ENCODE results near the gene CCNYL1.
"Not testable (repeated sequence)": the region's sequence is repeated elsewhere in the genome, so short reads cannot be mapped to it uniquely, and the experiment has no call there.

The CCNYL1 gene

DNA sequence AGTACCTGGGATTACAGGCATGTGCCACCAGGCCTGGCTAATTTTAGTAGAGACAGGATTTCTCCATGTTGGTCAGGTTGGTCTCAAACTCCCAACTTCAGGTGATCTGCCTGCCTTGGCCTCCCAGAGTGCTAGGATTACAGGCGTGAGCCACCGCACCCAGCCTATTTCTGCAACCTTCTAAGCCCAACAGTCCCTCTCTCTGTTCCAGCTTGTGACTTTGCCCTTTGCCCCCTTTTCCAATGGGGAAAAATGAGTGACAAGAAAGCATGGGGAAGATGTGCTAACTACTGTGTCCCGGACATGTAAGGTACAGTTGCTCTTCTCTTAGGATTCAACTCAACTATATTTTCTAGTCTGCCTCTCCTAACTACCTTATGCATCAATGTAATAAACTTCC is 50.0 kb downstream of the CCNYL1 start:
- not testable (repeated sequence) for H2BK120ac ChIP-seq (ENCODE audit: insufficient read depth, low read length, poor library complexity); H3K4ac ChIP-seq (ENCODE audit: low read depth, low read length); H3K36me3 ChIP-seq (ENCODE audit: control insufficient read depth in 1 of 2, insufficient read depth in 2 of 2, low read length in 2 of 2); H4K12ac ChIP-seq (ENCODE audit: low read depth, low read length); H3K4me1 ChIP-seq (ENCODE audit: control insufficient read depth in 1 of 2, insufficient read depth in 2 of 2, low read length in 2 of 2); H4K8ac ChIP-seq (ENCODE audit: low read depth, low read length); H2AFZ ChIP-seq (ENCODE audit: insufficient read depth, low read length, poor library complexity); H3K27ac ChIP-seq (ENCODE audit: low read depth, low read length); H3K9ac ChIP-seq (ENCODE audit: low read length); H2AK5ac ChIP-seq (ENCODE audit: low read length); H3K18ac ChIP-seq (ENCODE audit: low read length); H3K4me2 ChIP-seq (ENCODE audit: low read length); H3K79me2 ChIP-seq (ENCODE audit: control insufficient read depth, insufficient read depth, low read length, poor library complexity); H3K79me1 ChIP-seq (ENCODE audit: low read length); H3K27me3 ChIP-seq (ENCODE audit: insufficient read depth, low read length); H2BK5ac ChIP-seq (ENCODE audit: low read depth, low read length, poor library complexity); H3K4me3 ChIP-seq (ENCODE audit: low read depth, low read length); H2BK12ac ChIP-seq (ENCODE audit: low read length); DNase-seq; H4K91ac ChIP-seq (ENCODE audit: low read depth, low read length); H3K14ac ChIP-seq (ENCODE audit: low read length); H3K9me3 ChIP-seq (ENCODE audit: insufficient read depth, low read depth, low read length); H3K23ac ChIP-seq (ENCODE audit: low read length)
- WGBS (ENCODE audit: extremely low coverage, insufficient coverage, insufficient read length) = no CpG with 5 or more reads among the region's 3 CpGs

DNA sequence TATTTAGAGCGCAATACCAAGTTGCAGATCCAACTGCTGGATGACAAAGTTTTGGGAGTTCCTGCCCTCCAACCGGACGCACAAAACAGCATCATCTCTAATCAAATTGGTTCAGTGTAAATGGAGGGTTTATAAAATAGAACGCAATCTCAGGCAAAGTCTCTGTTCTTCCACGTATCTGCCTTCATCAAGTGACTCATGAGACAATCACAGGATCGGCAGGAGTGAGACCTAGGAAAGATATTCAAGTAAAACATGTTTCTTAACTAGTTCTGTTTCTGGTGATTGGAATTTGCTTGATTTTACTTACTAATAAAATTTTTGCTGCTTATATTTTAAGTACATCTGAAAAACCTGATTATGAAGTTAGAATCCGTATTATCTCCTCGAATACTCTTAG is 50.7 kb downstream of the CCNYL1 start:
- H3K18ac ChIP-seq (ENCODE audit: low read length) = no peak overlapping the region
- H2BK12ac ChIP-seq (ENCODE audit: low read length) = no peak overlapping the region
- DNase-seq = peak; percentile 22 to 69
- peaks cover 0 to 8% of the 10 kb centered on the region in 2 experiments for H3K36me3 ChIP-seq (ENCODE audit: control insufficient read depth in 1 of 2, insufficient read depth in 2 of 2, low read length in 2 of 2)
- WGBS (ENCODE audit: extremely low coverage, insufficient coverage, insufficient read length) = no CpG with 5 or more reads among the region's 8 CpGs
- no peak overlapping the region for H4K8ac ChIP-seq (ENCODE audit: low read depth, low read length)
- peaks cover 1% of the 10 kb centered on the region for H3K9me3 ChIP-seq (ENCODE audit: insufficient read depth, low read depth, low read length)
- H3K4ac ChIP-seq (ENCODE audit: low read depth, low read length) = no peak overlapping the region
- H3K27ac ChIP-seq (ENCODE audit: low read depth, low read length) = no peak overlapping the region
- no peak overlapping the region for H2AK5ac ChIP-seq (ENCODE audit: low read length)
- H3K4me2 ChIP-seq (ENCODE audit: low read length) = no peak overlapping the region
- H3K23ac ChIP-seq (ENCODE audit: low read length) = no peak overlapping the region
- H3K27me3 ChIP-seq (ENCODE audit: insufficient read depth, low read length) = no peaks in the 10 kb centered on the region
- H3K9ac ChIP-seq (ENCODE audit: low read length) = no peak overlapping the region
- H2AFZ ChIP-seq (ENCODE audit: insufficient read depth, low read length, poor library complexity) = no peak overlapping the region
- H3K4me1 ChIP-seq (ENCODE audit: control insufficient read depth in 1 of 2, insufficient read depth in 2 of 2, low read length in 2 of 2) = peaks cover 5 to 9% of the 10 kb centered on the region in 2 experiments
- H4K12ac ChIP-seq (ENCODE audit: low read depth, low read length) = no peak overlapping the region
- H2BK120ac ChIP-seq (ENCODE audit: insufficient read depth, low read length, poor library complexity) = no peak overlapping the region
- H2BK5ac ChIP-seq (ENCODE audit: low read depth, low read length, poor library complexity) = no peak overlapping the region
- no peak overlapping the region for H3K4me3 ChIP-seq (ENCODE audit: low read depth, low read length)
- peaks cover 5% of the 10 kb centered on the region for H3K79me2 ChIP-seq (ENCODE audit: control insufficient read depth, insufficient read depth, low read length, poor library complexity)
- H4K91ac ChIP-seq (ENCODE audit: low read depth, low read length) = no peak overlapping the region
- H3K79me1 ChIP-seq (ENCODE audit: low read length) = no peaks in the 10 kb centered on the region
- no peak overlapping the region for H3K14ac ChIP-seq (ENCODE audit: low read length)

DNA sequence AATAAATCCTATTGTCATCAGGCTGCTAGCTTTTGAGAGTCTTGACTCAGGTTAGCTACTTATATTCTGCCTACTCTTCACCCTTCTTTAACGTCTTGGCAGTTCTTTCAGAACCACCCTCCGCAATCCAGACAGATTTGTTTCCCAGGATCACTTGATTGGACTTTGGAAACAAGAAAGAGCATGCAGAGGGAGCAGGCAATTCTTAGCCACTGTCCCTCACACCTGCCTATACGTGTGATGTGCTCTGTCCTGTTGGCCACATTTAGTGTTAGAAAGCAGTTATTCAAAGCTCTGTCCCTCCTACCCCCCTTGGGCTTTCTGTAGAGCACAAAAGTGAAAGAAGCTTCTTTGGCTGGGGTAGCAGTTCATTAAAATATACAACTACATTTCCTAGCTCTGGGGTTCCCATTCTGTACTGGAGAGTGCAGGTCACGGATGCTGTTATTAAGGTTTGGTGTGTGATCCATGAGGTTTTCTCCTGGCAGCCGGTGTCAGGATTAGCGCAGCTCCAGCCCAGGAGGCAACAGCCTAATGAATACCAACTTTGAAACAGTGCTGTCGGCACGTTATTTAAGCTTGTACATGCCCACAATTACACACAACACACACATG is 52.0 kb downstream of the CCNYL1 start:
- no peak for DNase-seq
- Histone ChIP-seq H3K27me3 (ENCODE audit: insufficient read depth, low read length) (no peaks in the 10 kb centered on the region), H2AK5ac (ENCODE audit: low read length) (no peak overlapping the region), H4K91ac (ENCODE audit: low read depth, low read length) (no peak overlapping the region), H3K4me1 (ENCODE audit: control insufficient read depth in 1 of 2, insufficient read depth in 2 of 2, low read length in 2 of 2) (peaks cover 15 to 21% of the 10 kb centered on the region in 2 experiments), H3K18ac (ENCODE audit: low read length) (no peak overlapping the region), H3K9me3 (ENCODE audit: insufficient read depth, low read depth, low read length) (peaks cover 6% of the 10 kb centered on the region), H3K79me2 (ENCODE audit: control insufficient read depth, insufficient read depth, low read length, poor library complexity) (peaks cover 9% of the 10 kb centered on the region), H3K36me3 (ENCODE audit: control insufficient read depth in 1 of 2, insufficient read depth in 2 of 2, low read length in 2 of 2) (peaks cover 0 to 14% of the 10 kb centered on the region in 2 experiments), H3K4ac (ENCODE audit: low read depth, low read length) (no peak overlapping the region), H3K4me2 (ENCODE audit: low read length) (no peak overlapping the region), H3K79me1 (ENCODE audit: low read length) (peaks cover 2% of the 10 kb centered on the region), H2BK120ac (ENCODE audit: insufficient read depth, low read length, poor library complexity) (no peak overlapping the region), H2BK12ac (ENCODE audit: low read length) (no peak overlapping the region), H2BK5ac (ENCODE audit: low read depth, low read length, poor library complexity) (no peak overlapping the region), H4K8ac (ENCODE audit: low read depth, low read length) (no peak overlapping the region), H3K27ac (ENCODE audit: low read depth, low read length) (no peak overlapping the region), H4K12ac (ENCODE audit: low read depth, low read length) (no peak overlapping the region), H3K14ac (ENCODE audit: low read length) (no peak overlapping the region), H3K4me3 (ENCODE audit: low read depth, low read length) (no peak overlapping the region), H3K9ac (ENCODE audit: low read length) (no peak overlapping the region), H3K23ac (ENCODE audit: low read length) (no peak overlapping the region), H2AFZ (ENCODE audit: insufficient read depth, low read length, poor library complexity) (no peak overlapping the region)
- WGBS (ENCODE audit: extremely low coverage, insufficient coverage, insufficient read length) = no CpG with 5 or more reads among the region's 8 CpGs

DNA sequence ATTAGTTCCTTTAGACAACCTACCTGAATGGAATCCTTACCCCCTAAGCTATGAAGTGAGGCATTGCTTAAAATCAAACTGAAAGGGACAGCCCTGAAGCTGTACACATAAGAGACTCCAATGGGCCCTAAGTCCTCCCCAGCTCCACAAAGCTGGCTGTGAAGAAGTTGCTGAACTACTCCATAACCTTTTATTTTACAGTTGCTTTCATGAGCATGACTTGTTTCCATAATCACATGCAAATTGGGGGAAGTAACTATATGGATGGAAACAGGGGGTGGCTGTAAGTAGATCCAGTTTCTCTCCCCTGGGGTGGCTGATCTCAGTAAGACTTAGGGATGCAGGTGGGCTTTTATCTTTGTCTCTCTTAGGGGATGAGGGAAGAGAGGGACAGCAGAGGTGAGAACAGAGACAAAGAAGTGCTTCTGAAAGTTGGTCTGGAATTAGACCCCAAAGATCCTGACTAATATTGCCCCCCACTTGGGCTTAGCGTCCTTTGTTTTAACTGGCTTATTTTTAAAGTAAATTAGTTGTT is 52.7 kb downstream of the CCNYL1 start:
- Histone ChIP-seq H3K27ac (ENCODE audit: low read depth, low read length) (no peak overlapping the region), H3K4me1 (ENCODE audit: control insufficient read depth in 1 of 2, insufficient read depth in 2 of 2, low read length in 2 of 2) (peaks cover 15 to 23% of the 10 kb centered on the region in 2 experiments), H4K91ac (ENCODE audit: low read depth, low read length) (no peak overlapping the region), H3K18ac (ENCODE audit: low read length) (no peak overlapping the region), H2AK5ac (ENCODE audit: low read length) (no peak overlapping the region), H2BK5ac (ENCODE audit: low read depth, low read length, poor library complexity) (no peak overlapping the region), H3K14ac (ENCODE audit: low read length) (no peak overlapping the region), H3K79me1 (ENCODE audit: low read length) (peaks cover 4% of the 10 kb centered on the region), H3K4ac (ENCODE audit: low read depth, low read length) (no peak overlapping the region), H3K36me3 (ENCODE audit: control insufficient read depth in 1 of 2, insufficient read depth in 2 of 2, low read length in 2 of 2) (peaks cover 0 to 14% of the 10 kb centered on the region in 2 experiments), H4K12ac (ENCODE audit: low read depth, low read length) (no peak overlapping the region), H3K9ac (ENCODE audit: low read length) (no peak overlapping the region), H3K23ac (ENCODE audit: low read length) (no peak overlapping the region), H3K27me3 (ENCODE audit: insufficient read depth, low read length) (no peaks in the 10 kb centered on the region), H3K79me2 (ENCODE audit: control insufficient read depth, insufficient read depth, low read length, poor library complexity) (peaks cover 12% of the 10 kb centered on the region), H3K9me3 (ENCODE audit: insufficient read depth, low read depth, low read length) (peaks cover 6% of the 10 kb centered on the region), H3K4me3 (ENCODE audit: low read depth, low read length) (no peak overlapping the region), H3K4me2 (ENCODE audit: low read length) (no peak overlapping the region), H2AFZ (ENCODE audit: insufficient read depth, low read length, poor library complexity) (no peak overlapping the region), H2BK120ac (ENCODE audit: insufficient read depth, low read length, poor library complexity) (no peak overlapping the region), H2BK12ac (ENCODE audit: low read length) (no peak overlapping the region), H4K8ac (ENCODE audit: low read depth, low read length) (no peak overlapping the region)
- no CpG with 5 or more reads among the region's 1 CpG for WGBS (ENCODE audit: extremely low coverage, insufficient coverage, insufficient read length)
- DNase-seq = no peak
